Keratinocyte (primary cell): ENCODE data around the gene RNF125. TPM values are rescaled to one million over a fixed set of nuclear protein-coding genes. Genes with fewer than 3 reads are reported as not detected.

Source experiments
- DNase-seq: peaks from one replicate; pipeline ENCODE4 v3.0.0-alpha.2; 2011; ENCODE audit warnings: low read depth, missing footprints, low spot score
- FAIRE-seq: peaks from 2 replicates; lab custom pipeline; 2011; peaks lifted over from hg19 to GRCh38; lab: Jason Lieb, UNC
- H2AFZ ChIP-seq: 2 replicates; pipeline ENCODE4 v1.6.0; 2012; ENCODE audit warnings: low read length, control low read depth, inconsistent platforms; ENCODE audit not compliant: control insufficient read depth
- H3K27ac ChIP-seq: 2 replicates; pipeline ENCODE4 v1.5.1; 2011; ENCODE audit warnings: low read length; ENCODE audit not compliant: control insufficient read depth, insufficient read depth
- H3K27me3 ChIP-seq: 3 replicates; pipeline ENCODE4 v1.6.0; 2011; ENCODE audit warnings: low read length; ENCODE audit not compliant: control insufficient read depth, insufficient read depth; ENCODE audit errors: extremely low read depth
- H3K36me3 ChIP-seq, 2 experiments: 2 replicates in 1 of 2; 3 replicates in 1 of 2; pipeline ENCODE4 v1.5.1; 2011; ENCODE audit warnings: low read length in 2 of 2, mild to moderate bottlenecking in 1 of 2; ENCODE audit not compliant: control insufficient read depth in 2 of 2, insufficient read depth in 2 of 2; ENCODE audit errors: extremely low read depth in 1 of 2
- H3K4me1 ChIP-seq: 3 replicates; pipeline ENCODE4 v1.5.1; 2011; ENCODE audit warnings: low read length; ENCODE audit not compliant: control insufficient read depth, insufficient read depth; ENCODE audit errors: extremely low read depth
- H3K4me2 ChIP-seq: 3 replicates; pipeline ENCODE4 v1.6.0; 2011; ENCODE audit warnings: low read depth, low read length; ENCODE audit not compliant: control insufficient read depth, insufficient read depth; ENCODE audit errors: extremely low read depth
- H3K4me3 ChIP-seq, 3 experiments: fragments of 200-600 bp in 1 of 3; sonication (generic) in 1 of 3; 2 replicates in 2 of 3; 3 replicates in 1 of 3; pipeline ENCODE4 v1.5.1; 2011 to 2016; ENCODE audit warnings: low read length in 3 of 3, mild to moderate bottlenecking in 3 of 3, control low read depth in 2 of 3, inconsistent platforms in 1 of 3, low read depth in 1 of 3, mixed read lengths in 1 of 3, mixed run types in 1 of 3, moderate library complexity in 1 of 3; ENCODE audit not compliant: control insufficient read depth in 2 of 3, insufficient read depth in 2 of 3; ENCODE audit errors: extremely low read depth in 1 of 3
- H3K79me2 ChIP-seq: 2 replicates; pipeline ENCODE4 v1.6.0; 2012; ENCODE audit warnings: low read length; ENCODE audit not compliant: control insufficient read depth, insufficient read depth
- H3K9ac ChIP-seq: 3 replicates; pipeline ENCODE4 v1.6.0; 2011; ENCODE audit warnings: low read length; ENCODE audit not compliant: control insufficient read depth, insufficient read depth; ENCODE audit errors: extremely low read depth
- H3K9me1 ChIP-seq: 3 replicates; pipeline ENCODE4 v1.6.0; 2011; ENCODE audit warnings: low read length; ENCODE audit not compliant: control insufficient read depth, insufficient read depth; ENCODE audit errors: extremely low read depth
- H3K9me3 ChIP-seq: 2 replicates; pipeline ENCODE4 v1.5.1; 2012; ENCODE audit warnings: low read depth, low read length; ENCODE audit not compliant: control insufficient read depth
- H4K20me1 ChIP-seq: 3 replicates; pipeline ENCODE4 v1.6.0; 2011; ENCODE audit warnings: low read length; ENCODE audit not compliant: control insufficient read depth, insufficient read depth; ENCODE audit errors: extremely low read depth
- CTCF ChIP-seq, 3 experiments: IDR thresholded peaks in 1 of 3; conservative IDR thresholded peaks in 1 of 3; optimal IDR thresholded peaks in 1 of 3; 2 replicates in 2 of 3; 3 replicates in 1 of 3; pipeline versions ENCODE3 to v1.5.1; 2011; ENCODE audit warnings: low read length in 3 of 3, mild to moderate bottlenecking in 3 of 3, moderate library complexity in 2 of 3, control low read depth in 1 of 3, inconsistent platforms in 1 of 3; ENCODE audit not compliant: insufficient read depth in 2 of 3; ENCODE audit errors: extremely low read depth in 1 of 3
- EZH2 ChIP-seq: IDR thresholded peaks from one replicate; pipeline ENCODE4 v1.6.1; 2012; ENCODE audit warnings: inconsistent platforms, mild to moderate bottlenecking, low read length, moderate library complexity
- dilution Hi-C: fragments of 300-500 bp; cut with MboI; formaldehyde crosslinking; loops from one replicate; pipeline ENCODE4 v1.7.0; 2020; ENCODE audit warnings: low sequenced_read_pairs; ENCODE audit not compliant: extremely low pct_ligation_motif_present
- polyA plus RNA-seq, 5 experiments: library from polyadenylated mRNA; depleted of rRNA in 3 of 5; stranded (reverse) in 3 of 5; stranded (forward) in 1 of 5; unstranded in 1 of 5; fragments of >200 nt; gene quantifications; 1 replicate in 1 of 5; 2 replicates in 3 of 5; 3 replicates in 1 of 5; pipeline versions ENCODE4 v1.2.1 to v1.2.3, GENCODE V29; 2011 to 2012; ENCODE audit warnings: missing spikeins in 2 of 5, low read depth in 1 of 5, low replicate concordance in 1 of 5

Gene RNF125
- polyA plus RNA-seq, 1 donor (not counting 4 experiments of a cell fraction or from before 2014, with no cell fraction given): 4.5 TPM

- no peaks in the 10 kb centered on the region for H3K4me1 ChIP-seq
- no peak for TF ChIP-seq EZH2
- no peak for TF ChIP-seq CTCF (optimal IDR thresholded peaks at IDR 0.05 in 1 of 3, IDR thresholded peaks at IDR 0.05 in 1 of 3, conservative IDR thresholded peaks at IDR 0.05 in 1 of 3; ENCODE audit: extremely low read depth in 1 of 3, insufficient read depth in 2 of 3, low read length in 3 of 3)
- H3K4me2 ChIP-seq: no peak overlapping the region
- H3K9me3 ChIP-seq: no peaks in the 10 kb centered on the region
- H3K27ac ChIP-seq: no peak overlapping the region
- H3K9ac ChIP-seq: no peak overlapping the region
- no peaks in the 10 kb centered on the region for H3K27me3 ChIP-seq
- H2AFZ ChIP-seq: no peak overlapping the region
- peaks cover 77% of the 10 kb centered on the region for H3K79me2 ChIP-seq
- no peaks in the 10 kb centered on the region for H4K20me1 ChIP-seq
- peaks cover 0 to 14% of the 10 kb centered on the region in 2 experiments for H3K36me3 ChIP-seq
- no peak for FAIRE-seq
- H3K4me3 ChIP-seq: no peak overlapping the region
- H3K9me1 ChIP-seq: no peaks in the 10 kb centered on the region
- dilution Hi-C loops: no loop called here
- no peak for DNase-seq
Measured at GRCh38 chr18:32110005-32110404, 91.4 kb downstream of the RNF125 start.

GRCh38 chr18:32111706-32112105, 93.1 kb downstream of the RNF125 start:
- DNase-seq (no peak), FAIRE-seq (no peak)
- Histone ChIP-seq H3K27me3 (no peaks in the 10 kb centered on the region), H3K36me3 (peaks cover 2 to 14% of the 10 kb centered on the region in 2 experiments), H3K9me3 (no peaks in the 10 kb centered on the region), H3K4me3 (no peak overlapping the region), H3K79me2 (peaks cover 73% of the 10 kb centered on the region), H3K9ac (no peak overlapping the region), H3K9me1 (no peaks in the 10 kb centered on the region), H3K4me2 (no peak overlapping the region), H2AFZ (no peak overlapping the region), H4K20me1 (no peaks in the 10 kb centered on the region), H3K4me1 (no peaks in the 10 kb centered on the region), H3K27ac (no peak overlapping the region)
- TF ChIP-seq EZH2 (no peak), CTCF (optimal IDR thresholded peaks at IDR 0.05 in 1 of 3, IDR thresholded peaks at IDR 0.05 in 1 of 3, conservative IDR thresholded peaks at IDR 0.05 in 1 of 3; ENCODE audit: extremely low read depth in 1 of 3, insufficient read depth in 2 of 3, low read length in 3 of 3) (no peak)
- dilution Hi-C loops: no loop called here
